ENCODE results near the gene ADAM10.

The ADAM10 gene

DNA sequence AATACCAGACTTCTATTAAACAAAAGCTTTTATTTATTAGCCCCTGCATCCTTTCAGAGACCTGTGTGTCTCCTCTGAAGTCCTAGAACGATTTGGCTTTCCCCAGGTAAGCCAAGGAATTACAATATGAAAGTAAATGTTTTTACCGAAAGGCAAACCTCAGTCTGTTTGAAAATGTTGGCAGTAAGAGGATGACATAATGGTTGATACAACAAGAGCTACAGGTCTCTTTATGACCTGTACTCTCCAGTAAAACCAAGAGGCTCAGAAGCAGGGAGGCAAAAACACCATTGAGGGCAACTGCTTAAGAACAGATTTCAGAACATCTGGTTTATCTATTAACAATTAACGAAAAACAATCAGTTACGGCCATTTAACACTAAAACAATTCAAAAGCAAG lies 107.8 kb downstream of the ADAM10 start:
- H3K79me2 ChIP-seq (ENCODE audit: insufficient read depth, low read length) = no peaks in the 10 kb centered on the region
- no peak overlapping the region for H3K4me2 ChIP-seq (ENCODE audit: low read depth, low read length, poor library complexity, severe bottlenecking)
- TF ChIP-seq, protein P1, sequence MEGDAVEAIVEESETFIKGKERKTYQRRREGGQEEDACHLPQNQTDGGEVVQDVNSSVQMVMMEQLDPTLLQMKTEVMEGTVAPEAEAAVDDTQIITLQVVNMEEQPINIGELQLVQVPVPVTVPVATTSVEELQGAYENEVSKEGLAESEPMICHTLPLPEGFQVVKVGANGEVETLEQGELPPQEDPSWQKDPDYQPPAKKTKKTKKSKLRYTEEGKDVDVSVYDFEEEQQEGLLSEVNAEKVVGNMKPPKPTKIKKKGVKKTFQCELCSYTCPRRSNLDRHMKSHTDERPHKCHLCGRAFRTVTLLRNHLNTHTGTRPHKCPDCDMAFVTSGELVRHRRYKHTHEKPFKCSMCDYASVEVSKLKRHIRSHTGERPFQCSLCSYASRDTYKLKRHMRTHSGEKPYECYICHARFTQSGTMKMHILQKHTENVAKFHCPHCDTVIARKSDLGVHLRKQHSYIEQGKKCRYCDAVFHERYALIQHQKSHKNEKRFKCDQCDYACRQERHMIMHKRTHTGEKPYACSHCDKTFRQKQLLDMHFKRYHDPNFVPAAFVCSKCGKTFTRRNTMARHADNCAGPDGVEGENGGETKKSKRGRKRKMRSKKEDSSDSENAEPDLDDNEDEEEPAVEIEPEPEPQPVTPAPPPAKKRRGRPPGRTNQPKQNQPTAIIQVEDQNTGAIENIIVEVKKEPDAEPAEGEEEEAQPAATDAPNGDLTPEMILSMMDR (conservative IDR thresholded peaks at IDR 0.05; ENCODE audit: low read length) = no peak
- no peak for TF ChIP-seq EZH2phosphoT487 (IDR thresholded peaks at IDR 0.05; ENCODE audit: borderline replicate concordance)
- no peaks in the 10 kb centered on the region for H3K9me3 ChIP-seq (ENCODE audit: insufficient read depth, low read depth, low read length)
- no peak overlapping the region for H3K4me3 ChIP-seq (ENCODE audit: low read length, poor library complexity, severe bottlenecking)
- no peak overlapping the region for H3K9ac ChIP-seq (ENCODE audit: low read depth, low read length, poor library complexity, severe bottlenecking)
- no peak overlapping the region for H2AFZ ChIP-seq (ENCODE audit: low read length)
- no peaks in the 10 kb centered on the region for H3K4me1 ChIP-seq (ENCODE audit: insufficient read depth, low read length, poor library complexity, severe bottlenecking)
- peaks cover 85% of the 10 kb centered on the region for H3K36me3 ChIP-seq (ENCODE audit: insufficient read depth, low read length)
- no peaks in the 10 kb centered on the region for H3K27me3 ChIP-seq (ENCODE audit: insufficient read depth, low read length, poor library complexity, severe bottlenecking)
- H3F3A ChIP-seq (ENCODE audit: low read depth) = peaks cover 5% of the 10 kb centered on the region; the same call in 1 of the 2 replicates
- no peaks in the 10 kb centered on the region; the same call in 1 of the 2 replicates for H3K9me2 ChIP-seq (replicated peaks; ENCODE audit: low read depth, low read length)
- no peaks in the 10 kb centered on the region for H4K20me1 ChIP-seq (ENCODE audit: insufficient read depth, low read length, poor library complexity, severe bottlenecking)

DNA sequence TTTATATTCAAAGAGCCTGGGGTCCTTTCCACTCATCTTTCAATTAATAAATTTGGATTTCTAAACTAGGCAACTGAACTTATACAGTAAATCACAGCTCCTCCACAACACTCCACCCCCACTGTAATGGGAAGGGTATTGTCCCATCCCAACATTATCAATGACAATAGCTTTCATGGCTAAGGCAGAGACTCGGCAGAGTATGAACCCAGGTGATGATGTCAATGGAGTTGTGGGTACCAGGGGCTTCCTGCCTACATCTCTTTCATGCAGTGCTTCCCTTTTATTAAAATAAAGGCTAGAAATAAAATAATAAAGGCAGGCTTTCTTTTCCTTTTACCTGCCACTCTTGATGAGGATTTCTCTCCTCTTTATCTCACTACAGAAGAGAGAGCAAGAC lies 109.5 kb downstream of the ADAM10 start:
- Histone ChIP-seq H3K4me1 (ENCODE audit: insufficient read depth, low read length, poor library complexity, severe bottlenecking) (no peaks in the 10 kb centered on the region), H2AFZ (ENCODE audit: low read length) (no peak overlapping the region), H3K79me2 (ENCODE audit: insufficient read depth, low read length) (no peaks in the 10 kb centered on the region), H3K9ac (ENCODE audit: low read depth, low read length, poor library complexity, severe bottlenecking) (no peak overlapping the region), H3K9me2 (replicated peaks; ENCODE audit: low read depth, low read length) (no peaks in the 10 kb centered on the region), H3K9me3 (ENCODE audit: insufficient read depth, low read depth, low read length) (no peaks in the 10 kb centered on the region), H3K27me3 (ENCODE audit: insufficient read depth, low read length, poor library complexity, severe bottlenecking) (no peaks in the 10 kb centered on the region), H4K20me1 (ENCODE audit: insufficient read depth, low read length, poor library complexity, severe bottlenecking) (no peaks in the 10 kb centered on the region), H3K4me3 (ENCODE audit: low read length, poor library complexity, severe bottlenecking) (no peak overlapping the region), H3K36me3 (ENCODE audit: insufficient read depth, low read length) (peaks cover 75% of the 10 kb centered on the region), H3F3A (ENCODE audit: low read depth) (peaks cover 5% of the 10 kb centered on the region; the same call in 1 of the 2 replicates), H3K4me2 (ENCODE audit: low read depth, low read length, poor library complexity, severe bottlenecking) (no peak overlapping the region)
- TF ChIP-seq, protein P1 (conservative IDR thresholded peaks at IDR 0.05; ENCODE audit: low read length) = no peak
- no peak for TF ChIP-seq EZH2phosphoT487 (IDR thresholded peaks at IDR 0.05; ENCODE audit: borderline replicate concordance)

DNA sequence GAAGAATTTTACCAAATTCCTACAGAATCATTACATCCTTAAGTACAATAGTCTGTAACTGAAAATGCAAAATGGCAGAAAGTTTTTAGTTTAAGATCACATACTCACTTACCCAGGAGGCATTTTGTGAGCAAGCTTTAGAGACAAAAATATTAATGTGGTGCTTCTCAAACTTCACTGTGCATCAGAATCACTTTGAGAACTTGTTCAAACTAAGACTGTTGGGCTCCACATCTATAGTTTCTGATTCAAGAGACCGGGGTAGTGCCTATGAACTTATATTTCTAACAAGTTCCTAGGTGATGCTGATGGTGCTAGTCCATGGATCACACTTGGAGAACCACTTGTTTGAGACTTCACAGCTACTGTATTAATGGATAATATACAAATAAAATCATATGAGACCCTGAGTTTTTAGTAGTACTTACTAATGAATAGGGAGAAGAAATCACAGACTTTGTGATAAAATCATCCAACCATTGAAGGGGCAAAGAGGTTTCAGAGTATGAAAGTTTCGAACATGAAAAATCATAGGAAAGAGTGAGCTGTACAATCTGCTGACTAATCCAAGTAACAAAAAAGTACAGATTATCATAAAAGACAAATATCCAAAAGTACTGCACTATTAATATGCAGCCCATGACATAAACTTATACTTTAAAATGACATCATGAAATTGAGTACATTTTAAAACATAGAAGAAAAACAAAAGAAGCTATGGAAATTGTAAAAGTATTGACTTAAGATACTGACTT lies 110.3 kb downstream of the ADAM10 start:
- Histone ChIP-seq H3K36me3 (ENCODE audit: insufficient read depth, low read length) (peaks cover 67% of the 10 kb centered on the region), H2AFZ (ENCODE audit: low read length) (no peak overlapping the region), H3K9ac (ENCODE audit: low read depth, low read length, poor library complexity, severe bottlenecking) (no peak overlapping the region), H3F3A (ENCODE audit: low read depth) (peaks cover 5% of the 10 kb centered on the region; the same call in 1 of the 2 replicates), H4K20me1 (ENCODE audit: insufficient read depth, low read length, poor library complexity, severe bottlenecking) (no peaks in the 10 kb centered on the region), H3K4me3 (ENCODE audit: low read length, poor library complexity, severe bottlenecking) (no peak overlapping the region), H3K9me3 (ENCODE audit: insufficient read depth, low read depth, low read length) (no peaks in the 10 kb centered on the region), H3K79me2 (ENCODE audit: insufficient read depth, low read length) (no peaks in the 10 kb centered on the region), H3K4me2 (ENCODE audit: low read depth, low read length, poor library complexity, severe bottlenecking) (no peak overlapping the region), H3K27me3 (ENCODE audit: insufficient read depth, low read length, poor library complexity, severe bottlenecking) (no peaks in the 10 kb centered on the region), H3K9me2 (replicated peaks; ENCODE audit: low read depth, low read length) (no peaks in the 10 kb centered on the region), H3K4me1 (ENCODE audit: insufficient read depth, low read length, poor library complexity, severe bottlenecking) (no peaks in the 10 kb centered on the region)
- no peak for TF ChIP-seq EZH2phosphoT487 (IDR thresholded peaks at IDR 0.05; ENCODE audit: borderline replicate concordance)
- TF ChIP-seq, protein P1 (conservative IDR thresholded peaks at IDR 0.05; ENCODE audit: low read length) = no peak

Measured in Loucy (cell line).